Aorta (tissue), 5 donors: Measurements from ENCODE around the gene TAGLN3. TPM values are rescaled to one million over a fixed set of nuclear protein-coding genes. Genes with fewer than 3 reads are reported as not detected.

ENCODE experiments used
- ATAC-seq: fragments of 200-7000 bp; cut with Tn5 transposase; one replicate; pipeline ENCODE4 v1.9.1; 2022; ENCODE audit warnings: moderate library complexity; ENCODE audit not compliant: low FRiP score
- DNase-seq, 2 donors: peaks; one replicate each; pipeline ENCODE4 v3.0.0-alpha.2; 2020
- H3K27ac ChIP-seq, 2 donors: one replicate each; pipeline ENCODE4 v1.5.1; 2013; ENCODE audit warnings: low read length in 2 of 2, mild to moderate bottlenecking in 2 of 2, moderate library complexity in 2 of 2, control low read depth in 1 of 2, inconsistent platforms in 1 of 2, low read depth in 1 of 2
- H3K27me3 ChIP-seq, 2 donors: one replicate each; pipeline ENCODE4 v1.6.1; 2013; ENCODE audit warnings: control low read depth in 1 of 2, low read length in 1 of 2, mild to moderate bottlenecking in 1 of 2, moderate library complexity in 1 of 2; ENCODE audit not compliant: insufficient read depth in 2 of 2, control insufficient read depth in 1 of 2
- H3K36me3 ChIP-seq, 2 donors: one replicate each; pipeline ENCODE4 v1.6.1; 2013; ENCODE audit warnings: control low read depth in 1 of 2, low read length in 1 of 2, mild to moderate bottlenecking in 1 of 2; ENCODE audit not compliant: insufficient read depth in 2 of 2, control insufficient read depth in 1 of 2
- H3K4me1 ChIP-seq, 2 donors: one replicate each; pipeline ENCODE4 v1.6.1; 2013; ENCODE audit warnings: low read length in 2 of 2, control low read depth in 1 of 2, mild to moderate bottlenecking in 1 of 2, moderate library complexity in 1 of 2; ENCODE audit not compliant: insufficient read depth in 2 of 2, control insufficient read depth in 1 of 2
- H3K4me3 ChIP-seq, 2 donors: one replicate each; pipeline ENCODE4 v1.5.1; 2013; ENCODE audit warnings: low read length in 2 of 2, control low read depth in 1 of 2, mild to moderate bottlenecking in 1 of 2
- H3K9me3 ChIP-seq: one replicate; pipeline ENCODE4 v1.6.1; 2013; ENCODE audit warnings: mild to moderate bottlenecking, low read length; ENCODE audit not compliant: control insufficient read depth
- WGBS, 2 donors: extraction: QIAGEN DNeasy Blood & Tissue Kit; methylation state at CpG; one replicate each; pipeline ENCODE4 v1.1.7; 2013; 5-methylcytosine and 5-hydroxymethylcytosine counted together
- intact Hi-C, 2 donors: fragments of 100-400 bp; cut with DNase I; formaldehyde crosslinking; loops; one replicate each; pipeline versions ENCODE4 v1.14.2 to v1.15.0; 2022
- polyA plus RNA-seq, 2 donors: library from polyadenylated mRNA; stranded (reverse); fragments of 200-250 nt; gene quantifications; one replicate each; pipeline ENCODE4 v1.2.3, GENCODE V29; 2013
- total RNA-seq, 2 donors: library from RNA; stranded (reverse); fragmentation: NEBNext Ultra II Directional; extraction: Animal tissue kit (Norgen Biotek cat#: 25700); gene quantifications; one replicate each; pipeline ENCODE4 v1.2.1, GENCODE V29; 2021
- donor health status: healthy with polysubstance abuse.
- donor health status: Bipolar disorder and iron deficiency.
- donor health status: DM: no; HTN: no; CAD: no.
- donor health status: DM: no; HTN: no; CAD: no.
- donor health status: DM: yes; HTN: yes; CAD: no.

TAGLN3 gene
- total and polyA plus RNA-seq, 4 donors = not detected

DNA sequence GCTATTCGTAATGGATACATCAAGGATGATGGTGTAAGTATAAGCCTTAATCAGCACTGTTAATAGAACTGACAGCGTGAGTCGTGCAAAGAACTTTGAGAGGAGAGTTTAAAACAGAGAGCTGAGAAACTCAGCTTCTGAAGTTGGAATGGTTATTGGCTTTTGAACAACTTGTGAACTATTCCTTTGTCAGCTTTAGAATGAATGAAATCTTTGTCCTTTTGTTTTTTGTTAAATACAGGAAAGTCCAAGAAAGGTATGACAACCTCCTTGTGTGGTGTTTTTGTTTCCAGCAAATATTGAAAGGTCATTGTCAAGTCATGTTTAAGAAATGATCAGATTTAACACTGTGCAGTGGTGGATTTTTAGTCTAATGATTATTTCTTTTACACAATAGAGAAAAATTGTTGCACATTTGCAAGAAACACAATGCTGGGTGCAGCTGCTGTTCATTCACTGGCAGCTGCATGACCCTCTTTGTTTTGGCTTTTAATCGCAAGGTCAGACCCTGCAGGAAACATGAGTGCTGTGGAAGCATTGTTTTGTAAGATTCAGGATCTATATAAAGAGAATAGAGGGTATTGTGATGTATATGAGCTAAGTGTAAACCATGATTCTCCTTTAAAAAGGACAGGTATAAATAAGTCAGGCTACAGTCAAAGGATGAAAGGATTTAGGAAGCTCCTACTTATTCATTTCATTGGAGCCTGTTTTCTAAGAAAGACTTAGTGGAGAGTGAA is 41.6 kb upstream of the TAGLN3 start:
- 68 to 82% methylated on average over 4 of the region's 4 CpGs for WGBS, 2 donors
- intact Hi-C loops = no loop called here
- no peak for ATAC-seq
- no peak for DNase-seq
- Histone ChIP-seq H3K9me3 (no peaks in the 10 kb centered on the region), H3K36me3 (peaks cover 1 to 7% of the 10 kb centered on the region in 2 donors), H3K4me1 (no peaks in the 10 kb centered on the region), H3K27ac (no peak overlapping the region), H3K27me3 (no peaks in the 10 kb centered on the region), H3K4me3 (no peak overlapping the region)

DNA sequence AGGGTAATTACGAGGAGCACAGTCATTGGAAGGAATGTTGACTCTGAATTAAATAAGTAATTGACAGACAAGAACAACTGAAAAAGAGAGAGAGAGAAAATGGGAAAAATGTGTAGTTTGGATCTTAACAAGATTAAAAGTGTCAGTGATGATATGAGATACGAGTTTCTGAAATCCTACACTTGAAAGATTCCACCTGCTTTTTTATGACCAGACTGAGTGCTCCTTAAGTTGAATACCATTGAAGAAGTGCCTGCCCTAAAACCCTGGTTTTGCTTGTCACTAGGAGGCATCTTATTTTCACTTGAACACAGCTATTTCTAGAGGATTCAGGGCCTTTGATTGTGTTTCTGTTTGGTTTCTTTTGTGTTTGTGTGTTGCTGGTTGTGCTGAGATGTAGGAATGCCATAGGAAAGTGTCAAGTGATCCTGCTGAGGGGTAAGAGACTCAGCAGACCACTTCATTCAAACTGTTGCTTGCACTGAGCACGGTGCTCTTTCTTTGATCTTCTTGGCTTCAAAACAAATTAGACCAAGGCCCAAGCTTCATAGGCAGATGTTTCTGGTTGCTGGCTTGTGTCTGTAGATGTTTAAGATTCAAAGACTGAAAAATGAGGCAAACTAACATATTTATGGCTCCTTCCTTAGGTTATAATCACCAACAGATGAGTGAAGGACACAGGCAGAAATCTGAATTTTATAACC is 37.1 kb upstream of the TAGLN3 start:
- Histone ChIP-seq H3K4me3 (no peak overlapping the region), H3K27me3 (no peaks in the 10 kb centered on the region), H3K27ac (no peak overlapping the region), H3K36me3 (peaks cover 0 to 1% of the 10 kb centered on the region in 2 donors), H3K9me3 (no peaks in the 10 kb centered on the region), H3K4me1 (no peaks in the 10 kb centered on the region)
- no peak for ATAC-seq
- 56 to 80% methylated on average over 3 of the region's 3 CpGs for WGBS, 2 donors
- no peak for DNase-seq
- intact Hi-C loops = no loop called here

- ATAC-seq (no peak), DNase-seq (no peak)
- intact Hi-C loops = loop anchor here in 1 of 2 donors (1.0 kb wide), 1 partner anchor 242 kb away; no protein-coding TSS in a partner anchor
- H3K27me3 ChIP-seq = no peaks in the 10 kb centered on the region
- WGBS, 2 donors = 55 to 56% methylated on average over 1 of the region's 1 CpG
- H3K27ac ChIP-seq = no peak overlapping the region
- no peak overlapping the region for H3K4me3 ChIP-seq
- H3K36me3 ChIP-seq = peaks cover 1 to 3% of the 10 kb centered on the region in 2 donors
- H3K4me1 ChIP-seq = no peaks in the 10 kb centered on the region
- no peaks in the 10 kb centered on the region for H3K9me3 ChIP-seq
These were observed 35.3 kb upstream of the TAGLN3 start for GRCh38 chr3:111963424-111963823.

- intact Hi-C loops = loop anchor here (5.0 kb wide), 2 partner anchors 103 to 248 kb away; no protein-coding TSS in a partner anchor
- WGBS, 2 donors = 85 to 90% methylated on average over 2 of the region's 2 CpGs
These were observed 33.2 kb upstream of the TAGLN3 start for GRCh38 chr3:111965484-111965883.

DNA sequence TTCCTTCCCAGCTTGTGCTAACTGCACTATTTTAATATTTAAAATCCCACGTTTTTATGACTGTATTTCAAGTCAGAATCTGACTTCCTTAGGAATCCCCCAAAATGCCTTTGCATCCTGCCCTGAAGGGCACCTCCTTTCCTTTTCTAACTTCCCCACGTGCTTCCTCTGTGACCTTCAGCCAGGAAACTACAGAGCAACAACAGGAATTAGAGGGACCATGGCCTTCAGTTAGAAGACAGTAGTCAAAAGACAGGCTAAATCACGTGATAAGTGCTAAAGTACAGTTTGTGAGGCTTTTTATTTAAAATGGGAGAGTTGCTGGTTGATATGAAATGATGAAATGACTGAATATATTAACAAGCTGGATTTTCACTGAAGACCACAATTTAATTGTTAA is 31.7 kb upstream of the TAGLN3 start:
- H3K4me3 ChIP-seq = no peak overlapping the region
- ATAC-seq (no peak), DNase-seq (no peak)
- peaks cover 2 to 3% of the 10 kb centered on the region in 2 donors for H3K36me3 ChIP-seq
- H3K4me1 ChIP-seq = peaks cover 0 to 2% of the 10 kb centered on the region in 2 donors
- 19 to 28% methylated on average over 3 of the region's 3 CpGs for WGBS, 2 donors
- no peak overlapping the region for H3K27ac ChIP-seq
- no peaks in the 10 kb centered on the region for H3K9me3 ChIP-seq
- intact Hi-C loops = loop anchor here (2.0 to 5.0 kb wide), 3 partner anchors 105 to 250 kb away; no protein-coding TSS in a partner anchor
- H3K27me3 ChIP-seq = no peaks in the 10 kb centered on the region

More at GRCh38 chr3:111965484-111965883, 33.2 kb upstream of the TAGLN3 start:
- Histone ChIP-seq H3K9me3 (no peaks in the 10 kb centered on the region), H3K4me3 (no peak overlapping the region), H3K36me3 (peaks cover 2 to 3% of the 10 kb centered on the region in 2 donors), H3K27me3 (no peaks in the 10 kb centered on the region), H3K4me1 (peaks cover 0 to 2% of the 10 kb centered on the region in 2 donors), H3K27ac (no peak overlapping the region)
- DNase-seq (no peak), ATAC-seq (no peak)

- DNase-seq = peak; percentile 88 to 90
- 2% methylated on average over 8 of the region's 8 CpGs for WGBS, 2 donors
- Histone ChIP-seq H3K4me1 (peaks cover 0 to 2% of the 10 kb centered on the region in 2 donors), H3K9me3 (no peaks in the 10 kb centered on the region), H3K27ac (no peak overlapping the region), H3K36me3 (peaks cover 2 to 3% of the 10 kb centered on the region in 2 donors), H3K4me3 (no peak overlapping the region), H3K27me3 (no peaks in the 10 kb centered on the region)
- intact Hi-C loops = loop anchor here (2.0 to 5.0 kb wide), 3 partner anchors 105 to 251 kb away; no protein-coding TSS in a partner anchor
- peak; percentile 93 for ATAC-seq
These were observed 31.0 kb upstream of the TAGLN3 start for GRCh38 chr3:111967651-111968274.

DNA sequence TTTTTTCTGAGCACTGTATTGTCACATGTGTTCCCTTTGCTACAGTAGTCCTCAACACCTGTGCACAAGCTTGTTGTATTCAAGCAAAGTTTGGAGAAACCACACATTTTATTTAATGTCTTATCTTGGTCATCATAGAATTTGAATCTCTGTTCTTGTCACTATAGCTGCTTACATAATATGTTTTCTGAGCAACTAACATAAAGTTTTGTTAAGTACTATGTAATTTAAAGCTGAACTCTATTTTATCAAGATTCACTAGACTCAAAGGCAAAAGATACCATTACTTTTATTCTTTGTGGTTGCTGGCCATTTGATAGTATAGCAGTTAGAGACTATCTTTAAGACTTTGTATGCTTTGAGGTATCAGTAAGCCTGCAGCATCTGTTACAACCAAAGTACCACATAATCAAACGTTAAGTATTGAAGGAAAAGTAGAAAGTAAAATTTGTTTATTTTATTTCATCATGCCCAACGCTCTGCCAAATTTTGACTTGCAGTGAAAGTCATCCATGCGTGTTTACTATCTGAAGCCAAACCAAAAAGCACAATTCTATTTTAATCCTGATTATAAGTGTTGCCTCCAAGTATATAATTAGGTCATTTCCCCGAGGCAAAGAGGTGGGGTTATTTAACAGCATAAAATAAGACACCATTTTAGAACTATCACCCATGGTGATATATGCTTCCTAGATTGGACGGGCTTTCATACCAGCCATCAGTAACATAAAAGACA is 30.2 kb upstream of the TAGLN3 start:
- Histone ChIP-seq H3K27ac (peak overlapping the region in 1 of 2 donors; percentile 14), H3K36me3 (peaks cover 2 to 3% of the 10 kb centered on the region in 2 donors), H3K9me3 (no peaks in the 10 kb centered on the region), H3K27me3 (no peaks in the 10 kb centered on the region), H3K4me1 (peaks cover 0 to 2% of the 10 kb centered on the region in 2 donors), H3K4me3 (no peak overlapping the region)
- intact Hi-C loops = loop anchor here (5.0 kb wide), 2 partner anchors 106 to 251 kb away; no protein-coding TSS in a partner anchor
- WGBS, 2 donors = 6 to 8% methylated on average over 5 of the region's 5 CpGs
- ATAC-seq = no peak
- DNase-seq = no peak

GRCh38 chr3:111970376-111970775 is 28.3 kb upstream of the TAGLN3 start:
- intact Hi-C loops = no loop called here
- H3K4me3 ChIP-seq = no peak overlapping the region
- ATAC-seq = no peak
- H3K36me3 ChIP-seq = peaks cover 2 to 3% of the 10 kb centered on the region in 2 donors
- WGBS, 2 donors = 57 to 66% methylated on average over 3 of the region's 3 CpGs
- DNase-seq = no peak
- H3K27ac ChIP-seq = no peak overlapping the region
- H3K9me3 ChIP-seq = no peaks in the 10 kb centered on the region
- peaks cover 0 to 2% of the 10 kb centered on the region in 2 donors for H3K4me1 ChIP-seq
- H3K27me3 ChIP-seq = no peaks in the 10 kb centered on the region
